ENCODE results near the gene SLC26A1. TPM values are rescaled to one million over a fixed set of nuclear protein-coding genes. Genes with fewer than 3 reads are reported as not detected.

SLC26A1 gene
- polyA plus RNA-seq, 6 donors from 2014 or later, result 0.22 to 4.3 (median 0.77) TPM; not detected in 1

DNA sequence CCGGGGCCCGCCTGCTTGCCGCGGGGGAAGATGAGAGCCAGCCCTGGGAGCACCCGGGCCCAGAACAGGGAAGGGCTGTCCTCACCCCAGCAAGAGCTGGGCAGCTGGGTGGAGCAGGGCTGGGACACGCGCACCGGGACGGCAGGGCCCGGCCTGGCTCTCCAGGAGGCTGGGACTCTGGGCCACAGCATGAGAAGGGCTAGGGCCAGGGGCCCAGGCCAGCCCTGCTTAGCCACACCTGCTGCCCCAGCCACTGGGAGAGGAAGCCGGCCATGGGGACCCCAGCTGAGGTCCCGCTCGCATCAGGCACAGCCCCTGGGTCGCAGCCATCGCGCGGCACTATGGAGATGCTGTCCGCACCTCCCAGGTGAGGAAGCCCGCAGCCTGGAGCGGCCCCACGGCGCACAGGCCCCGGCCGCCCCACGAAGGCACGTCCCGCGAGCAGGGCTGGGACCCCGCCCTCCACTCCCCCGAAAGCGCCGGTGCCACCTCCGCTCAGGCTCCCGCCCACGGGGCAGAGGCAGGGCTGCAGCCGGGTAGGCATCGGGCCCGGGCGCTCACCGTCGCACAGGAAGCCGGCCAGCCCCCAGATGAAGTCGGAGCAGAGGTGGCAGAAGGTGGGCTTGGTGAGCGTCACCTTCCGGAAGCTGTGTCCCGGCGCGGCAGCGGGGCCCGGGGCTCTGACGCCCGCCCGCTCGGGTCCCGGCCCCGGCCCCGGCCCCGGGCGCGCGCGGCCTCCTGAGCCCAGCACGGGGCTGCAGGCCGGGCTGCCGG lies 20.4 kb downstream of the SLC26A1 start:
- H3K36me3 Mint-ChIP-seq, result no peaks in the 10 kb centered on the region
- H3K4me3 Mint-ChIP-seq, result peak overlapping the region in 7 of 8 donors; percentile 49 to 78 (median 61)
- H3K27me3 Mint-ChIP-seq, result no peaks in the 10 kb centered on the region
- no peaks in the 10 kb centered on the region for H3K9me3 Mint-ChIP-seq
- DNase-seq (peak; percentile 56), ATAC-seq (ENCODE audit: low read depth in 2 of 2) (peak; percentile 51 to 56)
- no peak overlapping the region for H3K27ac Mint-ChIP-seq
- peaks cover 2 to 10% (median 4%) of the 10 kb centered on the region in 3 donors for H3K4me1 Mint-ChIP-seq

DNA sequence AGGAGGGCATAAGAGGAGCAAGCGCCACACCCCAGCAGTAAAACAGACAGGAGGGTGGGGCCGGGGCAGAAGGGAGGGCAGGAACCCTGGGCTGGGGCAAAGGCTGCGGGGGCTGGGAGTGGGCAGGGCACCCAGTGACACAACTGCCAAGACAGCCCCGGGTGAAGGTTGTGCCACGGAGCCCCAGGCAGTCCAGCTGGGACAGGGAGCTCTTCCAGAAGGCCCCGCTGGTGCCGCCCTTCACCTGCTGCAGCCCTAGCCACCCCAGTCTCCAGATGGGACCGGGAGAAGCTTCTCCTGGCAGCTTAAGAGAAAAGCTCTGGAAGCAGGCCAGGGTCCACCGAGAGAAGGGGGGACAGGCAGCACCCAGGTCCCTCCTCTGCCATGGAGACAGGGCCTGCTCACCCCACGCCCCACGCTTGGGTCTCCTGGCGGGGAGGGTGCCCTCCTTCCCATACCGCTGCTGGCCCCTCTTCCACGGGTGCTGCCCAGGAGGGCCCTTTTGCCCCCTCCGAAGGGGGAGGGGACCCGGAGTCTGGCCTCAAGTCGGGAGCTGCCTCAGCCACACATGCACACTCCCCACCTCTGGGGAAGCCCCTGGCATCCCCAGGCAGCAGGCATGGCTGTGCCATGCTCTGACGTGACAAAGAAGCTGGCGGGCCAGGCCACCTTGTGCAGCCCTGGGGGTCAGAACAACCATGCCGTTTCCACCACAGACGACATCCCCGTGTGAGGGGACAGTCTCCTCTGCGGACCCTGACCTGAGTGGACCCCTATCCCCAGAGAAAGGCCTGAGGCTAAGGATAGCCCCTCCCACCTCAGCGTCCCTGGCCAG lies 21.3 kb downstream of the SLC26A1 start:
- Mint-ChIP-seq H3K36me3 (no peaks in the 10 kb centered on the region), H3K27me3 (no peaks in the 10 kb centered on the region), H3K4me1 (peaks cover 2 to 10% (median 4%) of the 10 kb centered on the region in 3 donors), H3K27ac (no peak overlapping the region), H3K9me3 (no peaks in the 10 kb centered on the region), H3K4me3 (peak overlapping the region; percentile 49 to 78 (median 56))
- ATAC-seq (ENCODE audit: low read depth in 2 of 2), result no peak
- DNase-seq, result no peak

DNA sequence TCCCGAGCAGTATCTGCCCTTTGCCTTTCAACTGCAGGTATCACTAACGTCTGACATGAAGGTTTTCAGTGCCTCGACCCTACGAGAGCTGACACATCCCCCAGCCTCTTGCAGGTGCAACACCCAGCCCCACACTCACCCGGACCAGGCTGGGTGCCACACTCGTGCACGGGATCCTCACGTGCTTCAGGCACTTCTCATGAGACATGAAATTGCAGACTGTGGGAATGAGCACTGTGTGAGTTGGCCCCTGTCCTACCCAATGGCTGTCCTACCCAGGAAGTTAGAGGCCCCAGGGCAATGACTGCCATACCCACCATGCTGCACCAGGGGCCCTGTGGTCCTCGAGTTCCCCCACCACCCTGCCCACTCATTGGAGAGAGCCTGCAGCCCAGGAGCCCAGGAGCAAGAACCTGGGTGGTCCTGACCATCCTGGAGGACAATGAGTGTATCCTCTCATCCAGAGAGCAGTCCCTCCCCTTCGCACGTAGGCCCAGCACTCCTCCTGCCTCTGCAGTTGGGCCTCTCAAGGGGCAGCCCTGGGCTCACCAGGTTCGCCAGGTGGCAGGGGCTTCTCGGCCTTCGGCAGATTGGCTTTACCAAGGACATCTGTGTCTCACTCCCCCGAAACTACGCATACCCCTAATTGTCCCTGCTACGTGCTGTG lies 22.2 kb downstream of the SLC26A1 start:
- Mint-ChIP-seq H3K4me3 (peak overlapping the region in 4 of 8 donors; percentile 43 to 71 (median 66)), H3K9me3 (no peaks in the 10 kb centered on the region), H3K27me3 (no peaks in the 10 kb centered on the region), H3K4me1 (peaks cover 2 to 10% (median 4%) of the 10 kb centered on the region in 3 donors), H3K27ac (peak overlapping the region in 2 of 6 donors; percentile 70 to 85), H3K36me3 (no peaks in the 10 kb centered on the region)
- ATAC-seq (ENCODE audit: low read depth in 2 of 2) (no peak), DNase-seq (no peak)

DNA sequence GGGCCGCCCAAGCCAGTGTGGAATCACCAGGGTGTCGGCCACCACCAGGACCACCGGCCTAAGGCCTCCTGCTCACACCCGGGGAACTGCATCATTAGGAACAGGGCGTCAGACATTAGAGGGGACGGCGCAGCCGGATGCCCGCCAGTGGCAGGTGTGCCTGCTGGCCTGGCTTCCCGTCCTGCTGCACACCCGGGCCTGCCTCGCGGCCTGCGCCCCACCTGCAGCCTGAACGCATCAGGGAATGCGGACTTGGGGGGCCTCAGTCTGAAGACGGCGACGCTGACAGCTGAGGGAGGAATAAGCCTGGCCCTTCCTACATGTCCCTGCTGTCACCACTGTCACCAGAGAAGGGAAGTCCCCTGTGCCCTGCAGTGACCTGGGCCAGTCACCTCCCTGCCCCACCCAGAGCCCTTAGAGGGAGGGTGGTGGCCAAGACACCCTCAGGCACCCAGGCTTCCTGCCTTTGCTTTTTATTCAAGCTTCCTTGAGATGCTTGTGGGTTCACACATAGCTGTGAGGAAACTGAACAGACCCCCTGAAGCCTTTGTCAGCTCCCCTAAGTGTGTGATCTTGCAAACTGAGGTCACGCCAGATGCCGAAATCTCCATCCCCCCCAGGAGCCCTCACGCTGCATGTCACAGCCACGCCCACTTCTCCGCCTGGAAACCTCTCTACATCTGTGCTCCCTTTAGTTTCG lies 23.0 kb downstream of the SLC26A1 start:
- Mint-ChIP-seq H3K4me1 (peaks cover 2 to 10% (median 4%) of the 10 kb centered on the region in 3 donors), H3K9me3 (no peaks in the 10 kb centered on the region), H3K27ac (no peak overlapping the region), H3K36me3 (no peaks in the 10 kb centered on the region), H3K4me3 (peak overlapping the region in 2 of 8 donors; percentile 57 to 71), H3K27me3 (no peaks in the 10 kb centered on the region)
- DNase-seq (no peak), ATAC-seq (ENCODE audit: low read depth in 2 of 2) (no peak)

DNA sequence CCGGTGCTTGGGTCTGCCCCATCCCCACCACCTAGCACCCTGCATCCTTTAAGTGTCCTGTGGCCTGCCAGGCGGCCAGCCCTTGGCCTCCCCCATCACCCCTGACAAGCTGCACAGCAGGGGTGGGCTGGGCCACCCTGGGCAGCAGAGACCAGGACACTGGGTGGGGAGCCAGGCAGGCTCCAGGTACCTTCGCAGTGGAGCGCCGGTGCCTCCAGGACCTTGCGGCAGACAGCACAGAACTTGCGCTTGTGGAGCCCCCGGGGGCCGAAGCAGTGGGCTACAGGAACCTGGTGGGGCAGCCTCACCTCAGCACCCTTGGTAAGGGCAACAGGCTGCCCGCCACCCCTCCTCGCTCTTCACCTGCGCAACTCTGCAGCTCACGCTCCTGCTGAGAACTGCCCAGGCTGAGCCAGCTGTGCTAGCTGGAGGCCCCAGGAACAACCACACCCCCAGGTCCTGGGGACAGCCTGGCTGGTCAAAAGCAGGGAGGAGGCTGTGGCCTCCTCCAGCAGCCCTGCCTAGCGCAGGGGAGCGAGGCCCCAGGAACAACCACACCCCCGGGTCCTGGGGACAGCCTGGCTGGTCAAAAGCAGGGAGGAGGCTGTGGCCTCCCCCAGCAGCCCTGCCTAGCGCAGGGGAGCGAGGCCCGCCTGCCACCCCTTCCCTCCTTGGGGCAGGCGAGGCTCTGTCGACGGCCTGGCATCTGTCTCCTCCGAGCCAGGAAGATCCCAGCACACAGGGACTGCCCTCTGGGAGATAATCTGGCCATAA lies 24.4 kb downstream of the SLC26A1 start:
- peak overlapping the region in 2 of 8 donors; percentile 25 to 45 for H3K4me3 Mint-ChIP-seq
- peak overlapping the region in 2 of 6 donors; percentile 59 to 63 for H3K27ac Mint-ChIP-seq
- H3K27me3 Mint-ChIP-seq, result no peaks in the 10 kb centered on the region
- no peaks in the 10 kb centered on the region for H3K9me3 Mint-ChIP-seq
- DNase-seq (no peak), ATAC-seq (ENCODE audit: low read depth in 2 of 2) (no peak)
- peaks cover 2 to 10% (median 4%) of the 10 kb centered on the region in 3 donors for H3K4me1 Mint-ChIP-seq
- H3K36me3 Mint-ChIP-seq, result no peaks in the 10 kb centered on the region

DNA sequence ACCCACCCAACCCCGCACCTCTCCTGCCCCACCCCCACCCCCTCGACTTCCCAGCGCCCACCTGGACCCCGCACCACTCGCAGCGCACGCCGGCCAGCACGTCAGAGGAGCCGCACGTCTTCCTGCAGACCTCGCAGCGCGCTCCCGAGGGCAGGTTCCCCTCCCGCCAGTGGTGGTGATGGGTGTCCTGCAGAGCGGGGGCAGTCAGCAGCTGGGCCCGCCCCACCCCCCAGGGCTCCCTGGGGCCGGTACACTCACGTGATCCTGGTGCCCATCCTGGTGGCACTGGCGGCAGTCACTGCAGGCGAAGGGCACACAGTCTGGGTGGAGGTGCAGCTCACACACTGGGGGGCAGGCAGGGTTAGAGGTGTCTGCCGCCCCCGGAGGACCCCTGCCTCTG lies 25.0 kb downstream of the SLC26A1 start:
- H3K4me3 Mint-ChIP-seq, result peak overlapping the region in 1 of 8 donors; percentile 45
- H3K36me3 Mint-ChIP-seq, result no peaks in the 10 kb centered on the region
- no peaks in the 10 kb centered on the region for H3K9me3 Mint-ChIP-seq
- H3K27ac Mint-ChIP-seq, result peak overlapping the region in 1 of 6 donors; percentile 59
- ATAC-seq (ENCODE audit: low read depth in 2 of 2), result no peak
- no peak for DNase-seq
- peaks cover 2 to 10% (median 4%) of the 10 kb centered on the region in 3 donors for H3K4me1 Mint-ChIP-seq
- H3K27me3 Mint-ChIP-seq, result no peaks in the 10 kb centered on the region

DNA sequence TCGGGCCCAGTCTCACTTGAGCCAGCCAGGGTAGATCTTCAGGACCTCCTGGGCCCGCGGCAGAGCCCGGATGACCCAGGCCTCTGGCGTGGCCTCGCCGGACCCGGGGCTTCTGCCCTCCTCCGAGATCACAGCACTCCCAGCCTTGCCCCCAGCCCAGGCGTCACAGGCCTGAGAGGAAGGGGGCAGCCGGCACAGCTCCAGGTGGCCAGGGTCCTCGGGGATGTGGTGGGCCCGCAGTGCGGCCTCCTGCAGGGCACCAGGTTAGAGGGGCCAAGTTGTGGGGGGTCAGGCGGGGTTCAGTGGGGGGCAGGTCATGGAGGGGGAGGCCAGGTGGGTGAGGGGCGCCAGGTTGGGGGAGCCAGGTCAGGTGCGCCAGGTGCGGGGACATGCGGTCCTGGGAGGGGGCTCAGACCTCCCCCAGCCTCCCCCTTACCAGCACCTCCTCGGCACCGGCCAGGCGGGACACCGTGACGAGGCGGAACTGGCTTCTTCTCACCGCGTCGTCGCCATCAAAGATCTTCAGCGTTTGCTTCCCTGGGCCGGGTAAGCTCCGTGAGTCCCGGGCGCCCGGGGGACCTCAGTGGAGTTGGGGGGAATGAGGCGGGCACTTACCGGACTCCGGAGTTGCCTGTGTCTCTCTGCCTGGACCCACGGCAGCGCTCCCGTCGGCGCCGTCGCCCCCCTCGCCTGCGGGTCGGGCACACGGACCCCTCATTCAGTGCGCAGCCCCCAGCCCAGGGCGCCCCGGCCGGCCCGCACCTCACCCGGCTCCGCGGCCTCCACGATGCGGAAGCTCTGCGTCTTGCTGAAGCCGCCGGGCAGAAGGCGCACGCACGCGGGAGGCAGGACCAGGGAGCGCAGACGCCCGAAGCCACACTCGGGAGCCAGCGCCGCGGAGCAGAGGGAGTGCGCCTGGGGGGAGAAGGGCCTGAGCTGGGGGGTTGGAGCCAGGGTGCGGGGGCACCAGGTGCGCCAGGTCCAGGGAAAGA lies 25.8 kb downstream of the SLC26A1 start:
- H3K4me1 Mint-ChIP-seq, result peaks cover 2 to 10% (median 4%) of the 10 kb centered on the region in 3 donors
- H3K27ac Mint-ChIP-seq, result no peak overlapping the region
- H3K27me3 Mint-ChIP-seq, result no peaks in the 10 kb centered on the region
- H3K36me3 Mint-ChIP-seq, result no peaks in the 10 kb centered on the region
- peak overlapping the region in 2 of 8 donors; percentile 44 to 45 for H3K4me3 Mint-ChIP-seq
- H3K9me3 Mint-ChIP-seq, result no peaks in the 10 kb centered on the region
- DNase-seq (no peak), ATAC-seq (ENCODE audit: low read depth in 2 of 2) (peak; percentile 12 to 39)

DNA sequence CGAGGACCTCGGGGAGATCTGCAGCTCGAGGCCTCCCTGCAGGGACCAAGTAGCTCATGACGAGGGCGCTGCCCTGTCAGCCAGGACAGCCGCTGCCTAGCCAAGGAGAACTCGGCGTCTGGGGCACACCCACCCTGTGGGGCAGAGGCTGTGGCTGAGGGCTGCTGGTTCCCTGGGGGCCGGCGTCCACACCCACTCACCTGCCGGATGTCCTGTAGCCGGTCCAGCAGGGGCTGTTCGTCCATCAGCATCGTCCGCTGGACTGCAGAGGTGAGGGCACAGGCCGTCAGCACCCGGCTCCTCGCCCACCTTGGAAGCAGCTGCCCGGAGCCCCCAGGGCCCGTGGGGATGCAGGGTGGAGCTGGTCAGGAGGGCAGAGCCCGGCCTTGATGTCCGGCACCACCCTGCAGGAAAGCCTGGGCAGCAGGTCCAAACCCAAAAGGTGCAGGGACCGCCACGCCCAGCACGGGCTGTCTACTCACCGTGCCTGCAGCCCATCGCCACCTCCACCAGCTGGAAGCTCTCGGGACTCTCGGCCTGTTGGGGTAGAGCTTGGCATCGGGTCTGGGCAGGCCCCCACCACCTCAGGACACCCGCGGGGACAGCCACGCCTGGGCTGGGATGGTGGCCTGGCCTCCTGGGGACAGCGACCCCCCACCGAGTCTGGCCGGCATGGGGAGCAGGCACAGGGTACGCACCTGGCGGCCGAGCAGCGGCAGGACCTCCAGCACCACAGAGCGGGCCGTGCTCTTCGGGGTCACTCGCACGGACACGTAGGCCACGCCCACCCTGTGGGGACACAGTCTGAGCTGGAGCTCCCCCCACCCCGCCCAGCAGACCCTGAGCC lies 26.7 kb downstream of the SLC26A1 start:
- no peaks in the 10 kb centered on the region for H3K27me3 Mint-ChIP-seq
- ATAC-seq (ENCODE audit: low read depth in 2 of 2) (no peak), DNase-seq (no peak)
- H3K4me3 Mint-ChIP-seq, result no peak overlapping the region
- H3K9me3 Mint-ChIP-seq, result no peaks in the 10 kb centered on the region
- H3K36me3 Mint-ChIP-seq, result no peaks in the 10 kb centered on the region
- H3K27ac Mint-ChIP-seq, result no peak overlapping the region
- peaks cover 2 to 9% (median 4%) of the 10 kb centered on the region in 3 donors for H3K4me1 Mint-ChIP-seq

DNA sequence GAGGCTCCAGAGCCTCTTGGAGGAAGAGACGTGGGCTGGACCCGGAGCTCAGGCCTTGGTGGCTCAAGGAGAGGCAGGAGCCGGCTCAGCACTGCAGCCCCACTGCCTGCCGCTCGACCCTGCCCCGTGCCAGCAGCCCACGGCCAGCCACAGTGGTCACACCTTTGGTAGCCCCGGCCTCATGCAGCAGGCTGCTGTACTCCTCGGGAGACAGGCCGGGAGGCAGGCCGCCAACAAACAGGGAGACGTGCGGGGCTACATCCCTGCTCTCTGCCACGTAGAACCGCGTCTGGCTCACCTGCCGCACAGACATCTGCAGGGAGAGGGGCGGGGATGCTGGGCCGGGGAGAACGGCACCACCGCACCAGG lies 27.5 kb downstream of the SLC26A1 start:
- peaks cover 0 to 4% (median 4%) of the 10 kb centered on the region in 3 donors for H3K4me1 Mint-ChIP-seq
- ATAC-seq (ENCODE audit: low read depth in 2 of 2), result no peak
- no peak for DNase-seq

DNA sequence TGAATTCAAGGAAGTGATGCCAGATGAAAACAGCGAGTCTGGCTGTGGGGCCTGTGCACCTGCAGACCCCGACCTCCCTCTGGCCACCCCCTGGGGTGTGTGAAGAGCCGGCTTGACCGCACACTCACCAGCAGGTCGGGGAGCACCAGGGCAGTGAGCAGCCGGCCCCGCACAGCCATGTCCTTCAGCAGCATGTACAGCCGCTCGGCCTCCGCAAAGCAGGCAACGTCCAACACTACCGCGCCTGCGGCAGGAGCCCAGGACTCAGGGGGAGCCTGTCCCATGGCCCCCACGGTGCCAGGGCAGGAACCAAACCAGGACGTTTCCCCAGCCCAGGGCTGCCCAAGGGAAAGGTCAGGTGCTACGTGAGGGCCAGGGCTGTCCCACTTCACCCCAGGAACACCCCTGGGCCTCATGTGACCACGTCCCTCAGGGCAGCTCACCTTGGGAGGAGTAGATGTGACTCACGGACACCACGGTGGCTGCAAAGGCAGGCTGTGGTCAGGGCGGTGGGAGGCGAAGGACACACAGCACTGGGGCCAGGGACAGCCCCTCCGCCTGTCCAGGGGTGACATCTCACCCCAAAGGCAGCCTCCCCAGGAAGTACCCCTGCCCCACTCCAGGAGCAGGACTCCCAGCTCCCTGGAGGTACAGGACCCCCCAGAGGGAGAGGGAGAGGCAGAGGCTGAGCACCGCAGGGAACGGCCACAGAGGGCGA lies 28.0 kb downstream of the SLC26A1 start:
- no peak for DNase-seq
- H3K27me3 Mint-ChIP-seq, result no peaks in the 10 kb centered on the region
- no peak overlapping the region for H3K27ac Mint-ChIP-seq
- no peak for ATAC-seq (ENCODE audit: low read depth in 2 of 2)
- no peak overlapping the region for H3K4me3 Mint-ChIP-seq
- H3K4me1 Mint-ChIP-seq, result no peaks in the 10 kb centered on the region
- H3K36me3 Mint-ChIP-seq, result no peaks in the 10 kb centered on the region
- no peaks in the 10 kb centered on the region for H3K9me3 Mint-ChIP-seq

More for the DNA sequence above, 27.5 kb downstream of the SLC26A1 start:
- no peak overlapping the region for H3K27ac Mint-ChIP-seq
- peak overlapping the region in 1 of 8 donors; percentile 61 for H3K4me3 Mint-ChIP-seq
- H3K27me3 Mint-ChIP-seq, result no peaks in the 10 kb centered on the region
- no peaks in the 10 kb centered on the region for H3K9me3 Mint-ChIP-seq
- H3K36me3 Mint-ChIP-seq, result no peaks in the 10 kb centered on the region
